ENCODE data around the gene BDNF.

Gene BDNF

GRCh38 chr11:27625347-27625912 lies 74.8 kb downstream of the BDNF start:
- no peak for DNase-seq (ENCODE audit: low spot score)

- no peak for DNase-seq (ENCODE audit: low spot score)
Observed at GRCh38 chr11:27623945-27624523, 76.2 kb downstream of the BDNF start.

- DNase-seq (ENCODE audit: low spot score): no peak
Observed at GRCh38 chr11:27622541-27623300, 77.5 kb downstream of the BDNF start.

- no peak for DNase-seq (ENCODE audit: low spot score)
Observed at GRCh38 chr11:27621405-27622161, 78.7 kb downstream of the BDNF start.

GRCh38 chr11:27619763-27620335 lies 80.4 kb downstream of the BDNF start:
- no peak for DNase-seq (ENCODE audit: low spot score)

GRCh38 chr11:27619039-27619574 lies 81.1 kb downstream of the BDNF start:
- DNase-seq (ENCODE audit: low spot score): no peak

GRCh38 chr11:27618281-27618915 lies 81.9 kb downstream of the BDNF start:
- no peak for DNase-seq (ENCODE audit: low spot score)

- DNase-seq (ENCODE audit: low spot score): no peak
Observed at GRCh38 chr11:27616711-27617110, 83.5 kb downstream of the BDNF start.

GRCh38 chr11:27615833-27616232 lies 84.4 kb downstream of the BDNF start:
- no peak for DNase-seq (ENCODE audit: low spot score)

GRCh38 chr11:27614092-27614491 lies 86.2 kb downstream of the BDNF start:
- DNase-seq (ENCODE audit: low spot score): no peak

GRCh38 chr11:27612932-27613880 lies 87.0 kb downstream of the BDNF start:
- DNase-seq (ENCODE audit: low spot score): no peak

GRCh38 chr11:27611947-27612455 lies 88.3 kb downstream of the BDNF start:
- DNase-seq (ENCODE audit: low spot score): no peak

- DNase-seq (ENCODE audit: low spot score): no peak
Observed at GRCh38 chr11:27611390-27611789, 88.9 kb downstream of the BDNF start.

GRCh38 chr11:27610946-27611345 lies 89.3 kb downstream of the BDNF start:
- no peak for DNase-seq (ENCODE audit: low spot score)

- no peak for DNase-seq (ENCODE audit: low spot score)
Observed at GRCh38 chr11:27610280-27610679, 90.0 kb downstream of the BDNF start.

GRCh38 chr11:27608951-27609350 lies 91.3 kb downstream of the BDNF start:
- DNase-seq (ENCODE audit: low spot score): no peak

- DNase-seq (ENCODE audit: low spot score): no peak
Observed at GRCh38 chr11:27605422-27605821, 94.8 kb downstream of the BDNF start.
